GM19324 (cell line): ENCODE data around the gene CEP104.

Experiments used
- ATAC-seq: cut with Tn5 transposase; IDR thresholded peaks from one replicate; pipeline ENCODE4 v1.9.1; 2021; ENCODE audit warnings: mild to moderate bottlenecking, moderate library complexity; ENCODE audit not compliant: unreplicated experiment, low FRiP score

CEP104 gene

GRCh38 chr1:3895279-3895950, 38.4 kb upstream of the CEP104 start:
- no peak for ATAC-seq

DNA sequence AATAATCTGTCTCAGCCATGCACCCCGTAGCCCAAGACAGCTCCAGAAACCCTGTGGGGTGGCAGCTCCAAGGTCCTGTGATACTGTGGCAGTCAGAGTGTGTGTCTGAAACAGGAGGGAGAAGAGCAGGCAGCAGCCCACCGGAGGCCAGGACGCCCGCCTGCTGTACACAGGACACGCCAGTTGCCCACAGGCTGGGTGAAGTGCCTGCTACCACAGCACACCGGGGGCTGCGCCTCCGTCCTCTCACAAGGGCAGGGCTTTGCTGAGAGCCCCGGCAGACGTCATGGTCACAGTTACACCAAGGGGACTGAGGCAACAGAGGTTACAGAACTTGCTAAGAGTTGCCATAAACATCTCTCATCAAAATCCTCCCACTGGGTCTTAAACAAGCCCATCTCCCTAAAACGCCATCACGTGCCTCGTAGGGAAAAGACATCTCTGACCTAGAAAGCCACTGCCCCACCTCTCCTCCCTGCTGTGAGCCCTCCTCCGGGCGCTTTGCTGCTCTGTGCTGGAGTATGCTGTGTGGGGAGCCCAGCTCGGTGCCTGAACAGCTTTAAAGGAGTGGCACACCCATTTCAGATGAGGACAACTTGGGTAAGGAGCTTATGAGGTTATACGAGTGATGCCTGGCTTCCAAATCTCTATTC, 37.7 kb upstream of the CEP104 start:
- no peak for ATAC-seq

DNA sequence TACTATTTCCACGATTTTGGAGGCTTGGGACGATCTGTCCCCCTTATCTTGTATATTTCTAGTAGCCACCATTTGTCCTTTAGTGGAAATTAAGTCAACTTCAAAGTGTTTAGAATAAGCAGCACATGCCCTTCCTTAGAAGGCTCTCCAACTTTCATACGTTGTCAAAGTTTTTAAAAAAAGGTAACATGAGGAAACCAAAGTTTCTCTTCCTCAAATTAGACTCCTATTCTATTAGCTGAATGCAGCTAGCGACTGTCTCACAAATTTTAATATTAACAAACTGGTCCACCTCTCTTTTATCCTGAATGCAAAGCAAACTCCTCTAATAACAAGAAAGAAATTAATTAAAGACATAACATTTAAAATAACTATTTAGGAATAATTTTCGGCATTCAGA, 36.2 kb upstream of the CEP104 start:
- no peak for ATAC-seq

DNA sequence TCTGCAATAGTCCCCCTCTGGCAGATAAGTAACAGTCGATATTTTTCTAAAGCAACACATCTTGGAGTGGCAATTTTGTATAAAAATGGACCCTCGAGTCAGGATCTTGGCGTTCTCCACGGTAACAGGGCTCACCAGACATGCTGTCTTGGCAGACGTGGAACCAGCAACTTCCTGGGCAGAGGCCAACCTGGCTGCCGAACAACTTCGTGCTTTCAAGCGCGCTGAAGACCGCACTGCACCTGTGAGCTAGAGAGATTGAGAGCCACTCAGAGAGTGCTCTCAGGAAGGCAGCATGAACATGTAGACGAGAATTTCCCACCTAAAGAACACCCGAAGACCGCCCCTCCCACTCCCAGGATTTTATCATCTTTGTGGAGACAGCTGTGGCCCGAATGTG, 35.7 kb upstream of the CEP104 start:
- no peak for ATAC-seq

DNA sequence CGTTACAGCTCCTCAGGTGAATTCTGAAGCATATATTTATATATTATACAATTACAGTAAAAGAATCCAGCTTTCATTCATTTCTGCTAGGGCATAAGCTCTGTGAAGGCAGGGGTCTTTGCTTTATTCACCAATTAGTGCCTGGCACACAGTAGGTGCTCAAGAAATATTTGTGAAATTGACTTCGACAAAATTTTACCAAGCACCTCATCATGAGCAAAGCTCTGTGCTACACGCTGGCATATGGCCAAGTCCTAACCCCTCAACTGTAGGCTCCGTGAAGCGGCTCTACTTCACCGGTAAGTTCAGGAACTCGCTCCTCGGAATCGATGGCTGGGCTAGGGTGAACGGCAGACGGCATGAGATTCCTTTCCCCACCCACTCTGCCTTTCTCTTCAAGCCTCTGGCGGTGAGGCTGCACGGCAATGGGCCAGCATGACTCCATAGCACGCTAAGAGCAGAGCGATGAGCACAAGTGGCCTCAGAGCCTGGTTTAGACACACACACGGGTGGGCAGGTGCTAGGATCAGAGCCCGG, 34.4 kb upstream of the CEP104 start:
- no peak for ATAC-seq

GRCh38 chr1:3890389-3891328, 33.6 kb upstream of the CEP104 start:
- ATAC-seq = no peak

- no peak for ATAC-seq
Observed at GRCh38 chr1:3889936-3890335, 32.9 kb upstream of the CEP104 start.

DNA sequence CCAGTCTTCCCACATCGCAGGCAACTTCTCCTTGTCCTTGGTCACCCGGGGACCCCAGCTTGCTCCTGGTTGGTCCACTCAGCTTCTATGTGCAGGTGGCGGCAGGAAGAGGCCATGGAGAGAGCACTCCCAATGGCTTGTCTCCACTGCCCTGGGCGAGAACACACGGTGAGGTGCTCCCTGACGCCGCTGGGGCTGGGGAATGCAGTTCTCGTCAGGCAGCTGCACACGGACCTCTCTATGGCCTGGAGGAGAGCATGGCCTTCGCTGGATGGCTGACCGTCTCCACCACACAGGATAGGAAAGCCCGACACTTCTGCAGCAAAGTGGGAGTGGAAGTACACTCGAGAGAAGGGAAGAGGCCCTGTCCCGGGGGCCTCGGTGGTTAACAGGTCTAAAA, 31.3 kb upstream of the CEP104 start:
- ATAC-seq = no peak

- ATAC-seq = no peak
Observed at GRCh38 chr1:3886691-3887090, 29.7 kb upstream of the CEP104 start.

- no peak for ATAC-seq
Observed at GRCh38 chr1:3886106-3886670, 29.2 kb upstream of the CEP104 start.

- no peak for ATAC-seq
Observed at GRCh38 chr1:3885611-3886010, 28.6 kb upstream of the CEP104 start.

GRCh38 chr1:3884966-3885365, 28.0 kb upstream of the CEP104 start:
- no peak for ATAC-seq

- ATAC-seq = no peak
Observed at GRCh38 chr1:3883194-3883925, 26.3 kb upstream of the CEP104 start.

- no peak for ATAC-seq
Observed at GRCh38 chr1:3881193-3881480, 24.1 kb upstream of the CEP104 start.

DNA sequence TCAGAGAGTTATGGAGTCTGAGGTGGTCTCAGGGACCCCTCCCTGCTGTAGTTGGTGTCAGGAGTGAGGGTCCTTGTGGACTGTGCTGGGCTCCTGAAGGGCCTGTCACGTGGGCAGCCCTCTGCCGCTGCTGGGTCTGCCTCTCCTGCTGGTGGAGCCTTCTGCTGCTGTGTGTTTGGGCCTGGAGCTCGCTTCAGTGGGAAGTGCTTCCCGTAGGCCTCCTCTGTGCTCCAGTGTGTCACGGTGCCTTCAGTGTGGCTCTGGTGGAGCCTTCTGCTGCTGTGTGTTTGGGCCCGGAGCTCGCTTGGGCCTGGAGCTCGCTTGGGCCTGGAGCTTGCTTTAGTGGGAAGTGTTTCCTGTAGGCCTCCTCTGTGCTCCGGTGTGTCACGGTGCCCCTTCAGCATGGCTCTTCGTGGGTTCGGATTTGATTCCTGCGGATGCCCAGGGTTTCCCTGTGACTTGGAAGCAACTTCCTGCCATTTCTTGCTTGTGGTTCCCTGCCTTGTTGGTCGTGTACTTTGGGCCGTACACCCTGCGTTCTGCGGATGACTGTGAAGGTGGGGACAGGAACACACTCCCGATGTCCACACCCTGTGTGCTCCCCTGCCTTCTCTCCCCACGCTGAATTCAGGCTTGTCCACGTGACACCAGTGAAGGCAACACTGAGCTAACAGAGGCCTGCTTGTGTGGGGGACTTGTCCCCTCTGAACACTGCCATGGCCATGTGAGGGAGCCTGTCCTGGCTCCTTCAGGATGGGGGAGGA, 23.6 kb upstream of the CEP104 start:
- no peak for ATAC-seq

DNA sequence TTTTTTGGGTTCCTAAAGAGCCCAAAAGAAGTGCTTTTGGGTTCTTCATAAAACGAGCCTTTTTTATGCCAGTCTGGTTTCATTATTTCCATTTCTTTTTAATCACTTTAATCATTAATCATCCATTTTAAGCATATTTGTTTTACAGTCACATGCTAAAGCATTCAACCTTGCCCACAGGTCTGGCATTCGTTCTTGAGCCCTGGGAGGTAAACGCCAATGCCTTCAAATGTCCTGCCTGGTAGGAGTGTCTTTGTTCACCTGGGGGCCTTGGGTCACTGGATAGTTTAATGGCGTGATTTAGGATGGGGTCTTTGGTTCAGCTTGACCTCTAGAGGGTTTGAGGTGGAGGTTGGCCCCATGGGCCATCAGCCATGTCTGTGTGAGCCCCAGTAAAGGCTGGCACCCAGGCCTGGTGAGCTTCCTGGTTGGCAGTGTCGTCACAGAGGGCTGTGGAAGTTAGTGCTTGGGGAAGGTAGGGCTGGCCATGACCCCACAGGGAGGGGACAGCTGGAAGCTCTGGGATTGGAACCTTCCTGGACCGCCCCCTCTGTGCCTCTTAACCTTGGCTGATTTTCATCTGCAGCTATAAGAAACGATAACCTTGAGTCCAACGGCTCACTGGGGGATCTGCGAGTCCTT, 22.9 kb upstream of the CEP104 start:
- no peak for ATAC-seq

- no peak for ATAC-seq
Observed at GRCh38 chr1:3879099-3879498, 22.1 kb upstream of the CEP104 start.

GRCh38 chr1:3876716-3877115, 19.7 kb upstream of the CEP104 start:
- ATAC-seq = no peak

- no peak for ATAC-seq
Observed at GRCh38 chr1:3874736-3875135, 17.7 kb upstream of the CEP104 start.
